Right lobe of liver (tissue), 4 donors: ENCODE measurements around the gene NOP16.

Experiments
- POLR2A ChIP-seq: fragments of 450-650 bp; IDR thresholded peaks from one replicate; pipeline ENCODE4 v1.6.1; 2017; ENCODE audit warnings: antibody characterized with exemption, mild to moderate bottlenecking
- TF ChIP-seq, protein P1 (sequence below), 4 donors: fragments of 200-600 bp in 3 of 4; fragments of 450-650 bp in 1 of 4; IDR thresholded peaks; one replicate each; pipeline versions ENCODE4 v1.5.1 to v1.8.0; 2016 to 2022; ENCODE audit warnings: antibody characterized with exemption in 4 of 4, mild to moderate bottlenecking in 2 of 4
- donor health status: DM: no; HTN: no; CAD: no.
- donor health status: DM: no; HTN: no; CAD: no.
- donor health status: DM: no; HTN: yes; CAD: no.

DNA sequence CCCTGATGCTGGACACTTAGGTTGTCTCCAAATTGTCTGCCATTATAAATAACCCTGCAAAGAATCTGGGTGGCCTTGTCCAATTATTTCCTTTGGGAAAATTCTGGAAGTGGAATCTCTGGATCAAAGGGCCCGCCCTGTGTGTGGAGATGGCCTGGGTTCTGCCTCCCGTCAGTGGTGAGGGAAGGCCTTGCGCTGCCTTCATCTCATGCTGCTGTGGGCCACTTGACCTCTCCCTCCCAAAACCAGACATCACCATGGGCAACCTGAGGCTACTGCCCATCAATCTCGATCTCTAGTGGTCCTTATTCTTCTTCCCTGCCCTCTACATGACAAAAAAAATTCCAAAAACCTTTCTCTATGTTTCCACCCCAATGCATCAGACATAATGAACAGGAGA lies 21.4 kb upstream of the NOP16 start:
- TF ChIP-seq POLR2A = no peak
- TF ChIP-seq, protein P1, sequence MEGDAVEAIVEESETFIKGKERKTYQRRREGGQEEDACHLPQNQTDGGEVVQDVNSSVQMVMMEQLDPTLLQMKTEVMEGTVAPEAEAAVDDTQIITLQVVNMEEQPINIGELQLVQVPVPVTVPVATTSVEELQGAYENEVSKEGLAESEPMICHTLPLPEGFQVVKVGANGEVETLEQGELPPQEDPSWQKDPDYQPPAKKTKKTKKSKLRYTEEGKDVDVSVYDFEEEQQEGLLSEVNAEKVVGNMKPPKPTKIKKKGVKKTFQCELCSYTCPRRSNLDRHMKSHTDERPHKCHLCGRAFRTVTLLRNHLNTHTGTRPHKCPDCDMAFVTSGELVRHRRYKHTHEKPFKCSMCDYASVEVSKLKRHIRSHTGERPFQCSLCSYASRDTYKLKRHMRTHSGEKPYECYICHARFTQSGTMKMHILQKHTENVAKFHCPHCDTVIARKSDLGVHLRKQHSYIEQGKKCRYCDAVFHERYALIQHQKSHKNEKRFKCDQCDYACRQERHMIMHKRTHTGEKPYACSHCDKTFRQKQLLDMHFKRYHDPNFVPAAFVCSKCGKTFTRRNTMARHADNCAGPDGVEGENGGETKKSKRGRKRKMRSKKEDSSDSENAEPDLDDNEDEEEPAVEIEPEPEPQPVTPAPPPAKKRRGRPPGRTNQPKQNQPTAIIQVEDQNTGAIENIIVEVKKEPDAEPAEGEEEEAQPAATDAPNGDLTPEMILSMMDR (IDR thresholded peaks at IDR 0.05) = no peak
